WTC11 (cell line): ENCODE results near the gene SGCD. TPM values are rescaled to one million over a fixed set of nuclear protein-coding genes. Genes with fewer than 3 reads are reported as not detected.

Experiments
- ATAC-seq: fragments of 200-7000 bp; cut with Tn5 transposase; 2 replicates; pipeline ENCODE4 v1.10.0; 2021; ENCODE audit warnings: mild to moderate bottlenecking, moderate library complexity
- CTCF ChIA-PET: fragments of 300-600 bp; sonication (Branson Sonifier 250); formaldehyde crosslinking; loops from one replicate; lab custom pipeline; 2021; ENCODE audit warnings: antibody characterized with exemption; lab: Charles Lee
- POLR2A ChIA-PET: fragments of 350-600 bp; sonication (Branson Sonifier 250); formaldehyde crosslinking; loops from one replicate; lab custom pipeline; 2021; ENCODE audit warnings: antibody characterized with exemption; lab: Charles Lee
- DNase-seq: peaks from one replicate; pipeline ENCODE4 v3.0.0; 2021; ENCODE audit warnings: low spot score
- H3K27ac Mint-ChIP-seq: 2 replicates; pipeline ENCODE4 v1.8.0; 2021; ENCODE audit warnings: mixed read lengths
- H3K27me3 Mint-ChIP-seq: 2 replicates; pipeline ENCODE4 v1.8.0; 2021; ENCODE audit warnings: low read depth, mild to moderate bottlenecking, moderate library complexity, mixed read lengths
- H3K36me3 Mint-ChIP-seq: 2 replicates; pipeline ENCODE4 v1.8.0; 2021; ENCODE audit warnings: mixed read lengths
- H3K4me1 Mint-ChIP-seq: 2 replicates; pipeline ENCODE4 v1.8.0; 2022; ENCODE audit warnings: mixed read lengths
- H3K4me3 Mint-ChIP-seq: 2 replicates; pipeline ENCODE4 v1.8.0; 2021; ENCODE audit warnings: mild to moderate bottlenecking, moderate library complexity, mixed read lengths
- H3K9me3 Mint-ChIP-seq: 2 replicates; pipeline ENCODE4 v1.8.0; 2021; ENCODE audit warnings: mixed read lengths
- CREB1 ChIP-seq: sonication (generic); formaldehyde crosslinking; IDR thresholded peaks from 2 replicates; pipeline ENCODE4 v1.8.0; 2023; ENCODE audit warnings: mild to moderate bottlenecking, missing genetic modification reagents
- CTCF ChIP-seq: fragments of 200-600 bp; IDR thresholded peaks from 2 replicates; pipeline ENCODE4 v1.8.0; 2022; ENCODE audit warnings: antibody characterized with exemption
- EMX1 ChIP-seq: fragments of 250-450 bp; sonication (Bioruptor Pico); IDR thresholded peaks from 2 replicates; pipeline ENCODE4 v1.8.0; 2021; ENCODE audit warnings: mild to moderate bottlenecking
- ESRRA ChIP-seq: sonication (generic); formaldehyde crosslinking; IDR thresholded peaks from 2 replicates; pipeline ENCODE4 v1.8.1; 2022; ENCODE audit warnings: mild to moderate bottlenecking, missing genetic modification reagents, borderline replicate concordance
- FOXJ3 ChIP-seq: sonication (generic); formaldehyde crosslinking; IDR thresholded peaks from 2 replicates; pipeline ENCODE4 v1.9.0; 2021; ENCODE audit warnings: missing genetic modification reagents, mild to moderate bottlenecking, borderline replicate concordance
- GRHL2 ChIP-seq: fragments of 250-450 bp; sonication (Bioruptor Pico); IDR thresholded peaks from 2 replicates; pipeline ENCODE4 v1.8.0; 2022; ENCODE audit warnings: mild to moderate bottlenecking, moderate library complexity; ENCODE audit not compliant: insufficient replicate concordance, severe bottlenecking
- MAX ChIP-seq: sonication (generic); formaldehyde crosslinking; IDR thresholded peaks from 2 replicates; pipeline ENCODE4 v1.8.0; 2022; ENCODE audit warnings: mild to moderate bottlenecking, missing genetic modification reagents
- MXD4 ChIP-seq: fragments of 250-450 bp; sonication (Bioruptor Pico); IDR thresholded peaks from 2 replicates; pipeline ENCODE4 v1.8.0; 2021; ENCODE audit warnings: mild to moderate bottlenecking, moderate library complexity, borderline replicate concordance
- RELA ChIP-seq: sonication (generic); formaldehyde crosslinking; IDR thresholded peaks from 2 replicates; pipeline ENCODE4 v1.8.1; 2022; ENCODE audit warnings: missing genetic modification reagents, mild to moderate bottlenecking, borderline replicate concordance
- SOX15 ChIP-seq: fragments of 250-450 bp; sonication (Bioruptor Pico); IDR thresholded peaks from 2 replicates; pipeline ENCODE4 v1.9.0; 2021; ENCODE audit warnings: mild to moderate bottlenecking
- ZBTB43 ChIP-seq: sonication (generic); formaldehyde crosslinking; IDR thresholded peaks from 2 replicates; pipeline ENCODE4 v1.8.1; 2023; ENCODE audit warnings: mild to moderate bottlenecking, missing genetic modification reagents
- total RNA-seq: library from RNA; stranded (reverse); gene quantifications from 3 replicates; pipeline ENCODE4 v1.2.3, GENCODE V29; 2021
- TF ChIP-seq, protein P1 (sequence below): sonication (generic); formaldehyde crosslinking; IDR thresholded peaks from 2 replicates; pipeline ENCODE4 v1.8.0; 2022; ENCODE audit warnings: missing genetic modification reagents
- TF ChIP-seq, protein P2 (sequence below): sonication (generic); formaldehyde crosslinking; IDR thresholded peaks from 2 replicates; pipeline ENCODE4 v1.8.0; 2023; ENCODE audit warnings: missing genetic modification reagents
- TF ChIP-seq, protein P3 (sequence below): sonication (generic); formaldehyde crosslinking; IDR thresholded peaks from 2 replicates; pipeline ENCODE4 v1.8.0; 2022; ENCODE audit warnings: mild to moderate bottlenecking, missing genetic modification reagents
- TF ChIP-seq, protein P4 (sequence below): sonication (generic); formaldehyde crosslinking; IDR thresholded peaks from 2 replicates; pipeline ENCODE4 v1.8.1; 2022; ENCODE audit warnings: missing genetic modification reagents, borderline replicate concordance
- TF ChIP-seq, protein P5 (sequence below): fragments of 250-450 bp; sonication (Bioruptor Pico); IDR thresholded peaks from 2 replicates; pipeline ENCODE4 v1.9.0; 2021; ENCODE audit warnings: mild to moderate bottlenecking
- TF ChIP-seq, protein P6 (sequence below): fragments of 250-450 bp; sonication (Bioruptor Pico); IDR thresholded peaks from 2 replicates; pipeline ENCODE4 v1.9.0; 2021; ENCODE audit warnings: mild to moderate bottlenecking

The SGCD gene
- total RNA-seq, 1 experiment from 2014 or later: 0.33 TPM

DNA sequence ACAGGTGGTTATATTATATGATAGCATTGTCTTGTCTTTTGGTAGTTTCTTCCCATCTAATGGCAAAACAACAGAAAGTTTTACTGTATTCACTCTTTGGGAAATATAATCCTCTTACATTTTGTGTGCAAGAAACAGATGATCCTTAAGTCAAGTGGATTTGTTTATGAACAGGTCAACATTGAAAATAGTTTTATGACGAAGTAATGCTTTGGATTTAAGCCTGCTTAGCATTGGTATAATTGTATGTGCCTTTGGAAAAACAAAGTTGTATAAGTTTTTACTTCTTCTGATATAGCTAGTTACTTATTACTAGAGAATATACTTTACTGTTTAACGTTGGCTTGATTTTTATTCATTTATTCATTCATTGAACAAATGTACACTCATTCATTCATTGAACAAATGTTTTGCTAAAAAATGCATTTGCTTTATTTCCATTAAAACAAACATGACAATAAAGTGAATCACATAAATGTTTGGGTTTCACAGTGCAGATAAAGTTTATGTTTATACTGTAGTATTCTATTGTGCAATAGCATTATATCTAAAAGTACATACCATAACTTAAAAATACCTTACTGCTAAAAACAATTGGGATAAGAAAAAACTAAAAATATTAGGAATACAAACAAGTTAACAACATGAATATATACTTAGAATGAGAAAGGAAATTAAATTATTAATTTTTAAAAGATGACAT is 12.3 kb downstream of the SGCD start:
- Mint-ChIP-seq H3K4me3 (no peak overlapping the region), H3K27ac (no peak overlapping the region), H3K27me3 (no peaks in the 10 kb centered on the region), H3K4me1 (no peaks in the 10 kb centered on the region), H3K36me3 (no peaks in the 10 kb centered on the region), H3K9me3 (no peaks in the 10 kb centered on the region)
- no peak for DNase-seq
- no peak for TF ChIP-seq GRHL2 (CRISPR knock-in tag)
- TF ChIP-seq, protein P1, sequence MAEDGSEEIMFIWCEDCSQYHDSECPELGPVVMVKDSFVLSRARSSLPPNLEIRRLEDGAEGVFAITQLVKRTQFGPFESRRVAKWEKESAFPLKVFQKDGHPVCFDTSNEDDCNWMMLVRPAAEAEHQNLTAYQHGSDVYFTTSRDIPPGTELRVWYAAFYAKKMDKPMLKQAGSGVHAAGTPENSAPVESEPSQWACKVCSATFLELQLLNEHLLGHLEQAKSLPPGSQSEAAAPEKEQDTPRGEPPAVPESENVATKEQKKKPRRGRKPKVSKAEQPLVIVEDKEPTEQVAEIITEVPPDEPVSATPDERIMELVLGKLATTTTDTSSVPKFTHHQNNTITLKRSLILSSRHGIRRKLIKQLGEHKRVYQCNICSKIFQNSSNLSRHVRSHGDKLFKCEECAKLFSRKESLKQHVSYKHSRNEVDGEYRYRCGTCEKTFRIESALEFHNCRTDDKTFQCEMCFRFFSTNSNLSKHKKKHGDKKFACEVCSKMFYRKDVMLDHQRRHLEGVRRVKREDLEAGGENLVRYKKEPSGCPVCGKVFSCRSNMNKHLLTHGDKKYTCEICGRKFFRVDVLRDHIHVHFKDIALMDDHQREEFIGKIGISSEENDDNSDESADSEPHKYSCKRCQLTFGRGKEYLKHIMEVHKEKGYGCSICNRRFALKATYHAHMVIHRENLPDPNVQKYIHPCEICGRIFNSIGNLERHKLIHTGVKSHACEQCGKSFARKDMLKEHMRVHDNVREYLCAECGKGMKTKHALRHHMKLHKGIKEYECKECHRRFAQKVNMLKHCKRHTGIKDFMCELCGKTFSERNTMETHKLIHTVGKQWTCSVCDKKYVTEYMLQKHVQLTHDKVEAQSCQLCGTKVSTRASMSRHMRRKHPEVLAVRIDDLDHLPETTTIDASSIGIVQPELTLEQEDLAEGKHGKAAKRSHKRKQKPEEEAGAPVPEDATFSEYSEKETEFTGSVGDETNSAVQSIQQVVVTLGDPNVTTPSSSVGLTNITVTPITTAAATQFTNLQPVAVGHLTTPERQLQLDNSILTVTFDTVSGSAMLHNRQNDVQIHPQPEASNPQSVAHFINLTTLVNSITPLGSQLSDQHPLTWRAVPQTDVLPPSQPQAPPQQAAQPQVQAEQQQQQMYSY: no peak
- TF ChIP-seq, protein P2, sequence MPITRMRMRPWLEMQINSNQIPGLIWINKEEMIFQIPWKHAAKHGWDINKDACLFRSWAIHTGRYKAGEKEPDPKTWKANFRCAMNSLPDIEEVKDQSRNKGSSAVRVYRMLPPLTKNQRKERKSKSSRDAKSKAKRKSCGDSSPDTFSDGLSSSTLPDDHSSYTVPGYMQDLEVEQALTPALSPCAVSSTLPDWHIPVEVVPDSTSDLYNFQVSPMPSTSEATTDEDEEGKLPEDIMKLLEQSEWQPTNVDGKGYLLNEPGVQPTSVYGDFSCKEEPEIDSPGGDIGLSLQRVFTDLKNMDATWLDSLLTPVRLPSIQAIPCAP (CRISPR knock-in tag): no peak
- TF ChIP-seq ZBTB43 (CRISPR knock-in tag): no peak
- TF ChIP-seq CTCF: no peak
- TF ChIP-seq, protein P3, sequence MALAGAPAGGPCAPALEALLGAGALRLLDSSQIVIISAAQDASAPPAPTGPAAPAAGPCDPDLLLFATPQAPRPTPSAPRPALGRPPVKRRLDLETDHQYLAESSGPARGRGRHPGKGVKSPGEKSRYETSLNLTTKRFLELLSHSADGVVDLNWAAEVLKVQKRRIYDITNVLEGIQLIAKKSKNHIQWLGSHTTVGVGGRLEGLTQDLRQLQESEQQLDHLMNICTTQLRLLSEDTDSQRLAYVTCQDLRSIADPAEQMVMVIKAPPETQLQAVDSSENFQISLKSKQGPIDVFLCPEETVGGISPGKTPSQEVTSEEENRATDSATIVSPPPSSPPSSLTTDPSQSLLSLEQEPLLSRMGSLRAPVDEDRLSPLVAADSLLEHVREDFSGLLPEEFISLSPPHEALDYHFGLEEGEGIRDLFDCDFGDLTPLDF (CRISPR knock-in tag): no peak
- TF ChIP-seq CREB1 (CRISPR knock-in tag): no peak
- no peak for TF ChIP-seq RELA (CRISPR knock-in tag)
- no peak for TF ChIP-seq MXD4
- TF ChIP-seq, protein P4, sequence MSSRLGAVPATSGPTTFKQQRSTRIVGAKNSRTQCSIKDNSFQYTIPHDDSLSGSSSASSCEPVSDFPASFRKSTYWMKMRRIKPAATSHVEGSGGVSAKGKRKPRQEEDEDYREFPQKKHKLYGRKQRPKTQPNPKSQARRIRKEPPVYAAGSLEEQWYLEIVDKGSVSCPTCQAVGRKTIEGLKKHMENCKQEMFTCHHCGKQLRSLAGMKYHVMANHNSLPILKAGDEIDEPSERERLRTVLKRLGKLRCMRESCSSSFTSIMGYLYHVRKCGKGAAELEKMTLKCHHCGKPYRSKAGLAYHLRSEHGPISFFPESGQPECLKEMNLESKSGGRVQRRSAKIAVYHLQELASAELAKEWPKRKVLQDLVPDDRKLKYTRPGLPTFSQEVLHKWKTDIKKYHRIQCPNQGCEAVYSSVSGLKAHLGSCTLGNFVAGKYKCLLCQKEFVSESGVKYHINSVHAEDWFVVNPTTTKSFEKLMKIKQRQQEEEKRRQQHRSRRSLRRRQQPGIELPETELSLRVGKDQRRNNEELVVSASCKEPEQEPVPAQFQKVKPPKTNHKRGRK (CRISPR knock-in tag): no peak
- no peak for TF ChIP-seq FOXJ3 (CRISPR knock-in tag)
- TF ChIP-seq MAX (CRISPR knock-in tag): no peak
- TF ChIP-seq, protein P5, sequence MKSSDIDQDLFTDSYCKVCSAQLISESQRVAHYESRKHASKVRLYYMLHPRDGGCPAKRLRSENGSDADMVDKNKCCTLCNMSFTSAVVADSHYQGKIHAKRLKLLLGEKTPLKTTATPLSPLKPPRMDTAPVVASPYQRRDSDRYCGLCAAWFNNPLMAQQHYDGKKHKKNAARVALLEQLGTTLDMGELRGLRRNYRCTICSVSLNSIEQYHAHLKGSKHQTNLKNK (CRISPR knock-in tag): no peak
- TF ChIP-seq SOX15 (CRISPR knock-in tag): no peak
- TF ChIP-seq, protein P6, sequence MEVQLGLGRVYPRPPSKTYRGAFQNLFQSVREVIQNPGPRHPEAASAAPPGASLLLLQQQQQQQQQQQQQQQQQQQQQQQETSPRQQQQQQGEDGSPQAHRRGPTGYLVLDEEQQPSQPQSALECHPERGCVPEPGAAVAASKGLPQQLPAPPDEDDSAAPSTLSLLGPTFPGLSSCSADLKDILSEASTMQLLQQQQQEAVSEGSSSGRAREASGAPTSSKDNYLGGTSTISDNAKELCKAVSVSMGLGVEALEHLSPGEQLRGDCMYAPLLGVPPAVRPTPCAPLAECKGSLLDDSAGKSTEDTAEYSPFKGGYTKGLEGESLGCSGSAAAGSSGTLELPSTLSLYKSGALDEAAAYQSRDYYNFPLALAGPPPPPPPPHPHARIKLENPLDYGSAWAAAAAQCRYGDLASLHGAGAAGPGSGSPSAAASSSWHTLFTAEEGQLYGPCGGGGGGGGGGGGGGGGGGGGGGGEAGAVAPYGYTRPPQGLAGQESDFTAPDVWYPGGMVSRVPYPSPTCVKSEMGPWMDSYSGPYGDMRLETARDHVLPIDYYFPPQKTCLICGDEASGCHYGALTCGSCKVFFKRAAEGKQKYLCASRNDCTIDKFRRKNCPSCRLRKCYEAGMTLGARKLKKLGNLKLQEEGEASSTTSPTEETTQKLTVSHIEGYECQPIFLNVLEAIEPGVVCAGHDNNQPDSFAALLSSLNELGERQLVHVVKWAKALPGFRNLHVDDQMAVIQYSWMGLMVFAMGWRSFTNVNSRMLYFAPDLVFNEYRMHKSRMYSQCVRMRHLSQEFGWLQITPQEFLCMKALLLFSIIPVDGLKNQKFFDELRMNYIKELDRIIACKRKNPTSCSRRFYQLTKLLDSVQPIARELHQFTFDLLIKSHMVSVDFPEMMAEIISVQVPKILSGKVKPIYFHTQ: no peak
- no peak for TF ChIP-seq EMX1
- no peak for TF ChIP-seq ESRRA (CRISPR knock-in tag)
- ChIA-PET POLR2A (no interaction called here), CTCF (no interaction called here)
- no peak for ATAC-seq
